Caco-2 (cell line): ENCODE measurements around the gene MCUB. TPM values are rescaled to one million over a fixed set of nuclear protein-coding genes. Genes with fewer than 3 reads are reported as not detected.

Experiments
- BruUV-seq: library from RNA; stranded (reverse); fragments of 400-500 nt; replicated peaks from 2 replicates; lab custom pipeline; 2021; lab: Mats Ljungman, UMichigan
- CTCF ChIA-PET: fragments of 300-600 bp; sonication (Branson Sonifier 250); formaldehyde crosslinking; loops from one replicate; lab custom pipeline; 2022; ENCODE audit warnings: antibody characterized with exemption; lab: Charles Lee
- POLR2A ChIA-PET: fragments of 300-600 bp; sonication (Branson Sonifier 250); formaldehyde crosslinking; loops from one replicate; lab custom pipeline; 2022; ENCODE audit warnings: antibody characterized with exemption; lab: Charles Lee
- DNase-seq, 2 experiments: peaks; one replicate each; pipeline versions ENCODE4 v3.0.0 to v3.0.0-alpha.2; 2020 to 2022
- H3K27me3 ChIP-seq: replicated peaks from 2 replicates; pipeline ENCODE4 v1.6.0; 2011; ENCODE audit warnings: low read length; ENCODE audit not compliant: control insufficient read depth, insufficient read depth
- H3K36me3 ChIP-seq: 2 replicates; pipeline ENCODE4 v1.5.1; 2011; ENCODE audit warnings: low read length; ENCODE audit not compliant: control insufficient read depth, insufficient read depth
- H3K4me1 ChIP-seq: fragments of 250-450 bp; sonication (Bioruptor Pico); 2 replicates; pipeline ENCODE4 v1.5.1; 2020; ENCODE audit warnings: mild to moderate bottlenecking
- H3K4me3 ChIP-seq: 2 replicates; pipeline ENCODE4 v1.5.1; 2011; ENCODE audit warnings: low read depth, mild to moderate bottlenecking, control low read depth, low read length
- H3K9me3 ChIP-seq: fragments of 250-450 bp; sonication (Bioruptor Pico); 2 replicates; pipeline ENCODE4 v1.5.1; 2020; ENCODE audit warnings: mild to moderate bottlenecking, moderate library complexity
- H3K27ac Mint-ChIP-seq: one replicate; pipeline ENCODE4 v1.8.0; 2022; ENCODE audit warnings: mixed read lengths; ENCODE audit not compliant: unreplicated experiment
- H3K27me3 Mint-ChIP-seq: one replicate; pipeline ENCODE4 v1.8.0; 2022; ENCODE audit warnings: mixed read lengths; ENCODE audit not compliant: insufficient read depth, unreplicated experiment
- H3K36me3 Mint-ChIP-seq: one replicate; pipeline ENCODE4 v1.8.0; 2022; ENCODE audit warnings: mild to moderate bottlenecking, mixed read lengths; ENCODE audit not compliant: insufficient read depth, unreplicated experiment
- H3K4me1 Mint-ChIP-seq: one replicate; pipeline ENCODE4 v1.8.0; 2022; ENCODE audit warnings: low read depth, mixed read lengths; ENCODE audit not compliant: unreplicated experiment
- H3K4me3 Mint-ChIP-seq: one replicate; pipeline ENCODE4 v1.8.0; 2022; ENCODE audit warnings: mild to moderate bottlenecking, moderate library complexity, mixed read lengths; ENCODE audit not compliant: unreplicated experiment
- H3K9me3 Mint-ChIP-seq: one replicate; pipeline ENCODE4 v1.8.0; 2022; ENCODE audit warnings: mixed read lengths; ENCODE audit not compliant: unreplicated experiment
- CTCF ChIP-seq, 2 experiments: fragments of 200-600 bp in 1 of 2; IDR thresholded peaks; 1 replicate in 1 of 2; 2 replicates in 1 of 2; pipeline versions ENCODE4 v1.5.1 to v1.8.0; 2011 to 2022; ENCODE audit warnings: antibody characterized with exemption in 1 of 2, control low read depth in 1 of 2, inconsistent platforms in 1 of 2, low read depth in 1 of 2, low read length in 1 of 2, mild to moderate bottlenecking in 1 of 2, moderate library complexity in 1 of 2; ENCODE audit not compliant: insufficient read depth in 1 of 2, severe bottlenecking in 1 of 2, unreplicated experiment in 1 of 2
- intact Hi-C: fragments of 100-400 bp; cut with micrococcal nuclease; formaldehyde crosslinking; loops from one replicate; pipeline ENCODE4 v1.10.0; 2022; ENCODE audit not compliant: unreplicated experiment
- total RNA-seq: library from RNA; stranded (reverse); gene quantifications from 2 replicates; pipeline ENCODE4 v1.2.3, GENCODE V29; 2022

The MCUB gene
- total RNA-seq, 1 experiment from 2014 or later: 3.6 TPM

GRCh38 chr4:109719604-109720003, 159.6 kb downstream of the MCUB start:
- no peak for TF ChIP-seq CTCF (IDR thresholded peaks at IDR 0.05; ENCODE audit: insufficient read depth in 1 of 2, low read depth in 1 of 2, low read length in 1 of 2, severe bottlenecking in 1 of 2, unreplicated experiment in 1 of 2)
- POLR2A ChIA-PET: no interaction called here
- Histone ChIP-seq H3K4me3 (no peak overlapping the region), H3K27me3 (no peaks in the 10 kb centered on the region), H3K4me1 (no peaks in the 10 kb centered on the region), H3K9me3 (no peaks in the 10 kb centered on the region), H3K36me3 (peaks cover 1% of the 10 kb centered on the region; the same call in 1 of the 2 replicates)
- no TSS peak for BruUV-seq
- Mint-ChIP-seq H3K27ac (no peak overlapping the region), H3K36me3 (no peaks in the 10 kb centered on the region), H3K4me3 (no peak overlapping the region), H3K4me1 (no peaks in the 10 kb centered on the region), H3K9me3 (no peaks in the 10 kb centered on the region), H3K27me3 (no peaks in the 10 kb centered on the region)
- intact Hi-C loops: no loop called here
- DNase-seq: no peak
- CTCF ChIA-PET: no interaction called here

GRCh38 chr4:109721033-109721432, 161.0 kb downstream of the MCUB start:
- intact Hi-C loops: no loop called here
- POLR2A ChIA-PET: no interaction called here
- no peaks in the 10 kb centered on the region for H3K9me3 Mint-ChIP-seq
- BruUV-seq: no TSS peak
- Histone ChIP-seq H3K27me3 (no peaks in the 10 kb centered on the region), H3K9me3 (no peaks in the 10 kb centered on the region), H3K36me3 (peaks cover 1% of the 10 kb centered on the region; the same call in 1 of the 2 replicates), H3K4me3 (no peak overlapping the region), H3K4me1 (no peaks in the 10 kb centered on the region)
- no peaks in the 10 kb centered on the region for H3K27me3 Mint-ChIP-seq
- no peak overlapping the region for H3K4me3 Mint-ChIP-seq
- H3K27ac Mint-ChIP-seq: no peak overlapping the region
- no peaks in the 10 kb centered on the region for H3K4me1 Mint-ChIP-seq
- no peak for DNase-seq
- CTCF ChIA-PET: no interaction called here
- no peak for TF ChIP-seq CTCF (IDR thresholded peaks at IDR 0.05; ENCODE audit: insufficient read depth in 1 of 2, low read depth in 1 of 2, low read length in 1 of 2, severe bottlenecking in 1 of 2, unreplicated experiment in 1 of 2)
- H3K36me3 Mint-ChIP-seq: no peaks in the 10 kb centered on the region

- H3K9me3 Mint-ChIP-seq: no peaks in the 10 kb centered on the region
- Histone ChIP-seq H3K9me3 (no peaks in the 10 kb centered on the region), H3K4me1 (no peaks in the 10 kb centered on the region), H3K36me3 (peaks cover 1% of the 10 kb centered on the region; the same call in 1 of the 2 replicates), H3K27me3 (no peaks in the 10 kb centered on the region), H3K4me3 (no peak overlapping the region)
- no peak for DNase-seq
- no TSS peak for BruUV-seq
- no peaks in the 10 kb centered on the region for H3K27me3 Mint-ChIP-seq
- TF ChIP-seq CTCF (IDR thresholded peaks at IDR 0.05; ENCODE audit: insufficient read depth in 1 of 2, low read depth in 1 of 2, low read length in 1 of 2, severe bottlenecking in 1 of 2, unreplicated experiment in 1 of 2): no peak
- H3K36me3 Mint-ChIP-seq: no peaks in the 10 kb centered on the region
- ChIA-PET CTCF (no interaction called here), POLR2A (no interaction called here)
- no peak overlapping the region for H3K4me3 Mint-ChIP-seq
- H3K4me1 Mint-ChIP-seq: no peaks in the 10 kb centered on the region
- intact Hi-C loops: no loop called here
- no peak overlapping the region for H3K27ac Mint-ChIP-seq
These were observed 162.3 kb downstream of the MCUB start for GRCh38 chr4:109722357-109722756.
